ENCODE data around the gene ME3.
A peak's percentile ranks its signal among the peaks of the same experiment; 100 is the strongest.
"Not testable (repeated sequence)": the region's sequence is repeated elsewhere in the genome, so short reads cannot be mapped to it uniquely, and the experiment has no call there.

ME3 gene

DNA sequence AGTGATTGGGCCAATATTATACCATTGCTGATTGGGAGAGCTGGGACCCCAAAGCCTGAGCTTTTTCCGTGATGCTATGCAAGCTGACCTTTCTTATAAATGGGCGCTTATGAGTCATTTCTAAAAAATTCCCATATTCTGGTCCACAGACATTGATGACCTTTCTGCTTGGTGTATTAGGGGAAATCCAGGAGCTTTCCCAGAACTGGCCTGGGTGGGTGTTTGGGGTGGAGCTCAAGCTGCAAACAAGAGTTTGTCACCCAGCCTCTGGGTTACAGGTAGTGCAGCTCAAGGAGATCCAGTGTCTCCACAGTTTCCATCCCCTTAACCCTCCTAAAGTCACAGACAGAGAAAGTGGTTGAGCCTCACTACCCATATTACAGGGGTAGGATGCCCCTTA lies 230.0 kb downstream of the ME3 start:
- DNase-seq (ENCODE audit: low read depth in 2 of 3, low spot score in 2 of 3): peak in 1 of 3 experiments; percentile 45

DNA sequence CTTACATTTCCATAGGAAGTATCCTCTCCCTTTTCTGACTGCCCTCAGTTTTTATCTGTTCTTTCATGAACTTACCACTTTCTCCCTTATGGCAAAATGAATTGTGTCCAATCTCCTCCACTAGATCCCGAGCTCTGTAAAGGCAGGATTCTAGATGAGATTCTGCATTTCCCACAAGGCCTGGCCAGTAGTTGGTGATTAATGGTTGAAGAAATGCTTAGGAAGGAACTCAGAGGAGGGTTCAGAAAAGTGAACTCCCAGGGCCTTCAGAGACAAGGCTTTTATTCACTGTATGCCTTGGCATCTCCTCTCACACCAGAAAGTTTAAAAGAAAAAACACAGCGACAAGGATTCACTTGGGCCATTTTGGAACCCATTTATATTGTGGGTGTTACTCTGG lies 231.6 kb downstream of the ME3 start:
- DNase-seq (ENCODE audit: low read depth in 2 of 3, low spot score in 2 of 3): no peak

DNA sequence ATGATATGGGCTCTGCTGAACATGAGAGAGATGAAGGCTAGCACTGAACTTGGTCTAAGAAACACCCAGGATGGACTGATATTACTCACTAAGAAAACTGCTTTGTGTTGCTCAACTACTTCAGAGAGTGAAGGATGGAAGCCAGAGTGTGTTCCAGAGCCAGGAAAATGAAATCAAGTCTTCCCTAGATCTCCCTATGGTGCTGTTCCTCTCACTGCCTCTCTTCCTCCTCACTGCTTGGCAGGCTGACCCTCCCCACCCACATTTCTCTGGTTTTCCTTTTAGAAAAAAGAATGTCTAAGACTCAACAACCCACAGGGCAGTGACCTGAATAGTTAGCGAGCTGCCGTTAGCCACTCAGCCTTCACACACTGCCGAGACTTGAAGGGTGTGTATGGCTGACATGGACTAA lies 232.1 kb downstream of the ME3 start:
- DNase-seq (ENCODE audit: low read depth in 2 of 3, low spot score in 2 of 3): no peak

DNA sequence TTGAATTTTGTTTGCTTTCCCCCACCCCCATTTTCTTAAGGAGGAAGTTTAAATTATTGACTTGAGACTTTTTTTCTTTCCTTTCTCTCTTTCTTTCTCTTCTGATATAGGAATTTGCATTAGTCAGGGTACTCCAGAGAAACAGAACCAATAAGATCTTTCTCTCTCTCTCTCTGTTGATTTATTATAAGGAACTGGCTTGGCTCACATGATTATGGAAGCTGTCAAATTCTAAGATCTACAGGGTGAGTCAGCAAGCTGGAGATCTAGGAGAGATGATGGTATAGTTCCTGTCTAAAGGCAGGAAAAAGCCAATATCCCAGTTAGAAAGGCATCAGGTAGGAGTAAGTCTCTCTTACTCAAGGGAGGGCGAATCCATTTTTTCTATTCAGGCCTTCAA lies 233.7 kb downstream of the ME3 start:
- DNase-seq (ENCODE audit: low read depth in 2 of 3, low spot score in 2 of 3): no peak

DNA sequence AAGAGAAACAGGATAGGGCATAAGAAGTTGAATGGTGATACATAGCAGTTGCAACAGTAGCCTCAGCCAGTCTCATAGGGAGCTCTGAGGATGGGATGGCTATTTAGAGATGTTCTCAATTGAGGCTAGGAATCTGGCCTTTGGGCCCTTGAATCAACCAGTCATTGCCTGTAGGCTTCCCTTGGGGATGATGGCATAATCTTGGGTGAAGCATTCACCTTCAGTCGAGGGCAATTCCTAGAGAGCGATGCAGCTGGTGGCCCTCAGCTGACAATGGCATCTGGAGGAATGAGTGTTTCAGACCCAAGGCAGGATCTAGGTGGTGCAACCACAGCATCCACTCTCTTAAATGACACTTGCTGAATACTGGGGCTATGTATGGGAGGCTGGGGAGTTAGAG lies 236.7 kb downstream of the ME3 start:
- DNase-seq (ENCODE audit: low read depth in 2 of 3, low spot score in 2 of 3): no peak

DNA sequence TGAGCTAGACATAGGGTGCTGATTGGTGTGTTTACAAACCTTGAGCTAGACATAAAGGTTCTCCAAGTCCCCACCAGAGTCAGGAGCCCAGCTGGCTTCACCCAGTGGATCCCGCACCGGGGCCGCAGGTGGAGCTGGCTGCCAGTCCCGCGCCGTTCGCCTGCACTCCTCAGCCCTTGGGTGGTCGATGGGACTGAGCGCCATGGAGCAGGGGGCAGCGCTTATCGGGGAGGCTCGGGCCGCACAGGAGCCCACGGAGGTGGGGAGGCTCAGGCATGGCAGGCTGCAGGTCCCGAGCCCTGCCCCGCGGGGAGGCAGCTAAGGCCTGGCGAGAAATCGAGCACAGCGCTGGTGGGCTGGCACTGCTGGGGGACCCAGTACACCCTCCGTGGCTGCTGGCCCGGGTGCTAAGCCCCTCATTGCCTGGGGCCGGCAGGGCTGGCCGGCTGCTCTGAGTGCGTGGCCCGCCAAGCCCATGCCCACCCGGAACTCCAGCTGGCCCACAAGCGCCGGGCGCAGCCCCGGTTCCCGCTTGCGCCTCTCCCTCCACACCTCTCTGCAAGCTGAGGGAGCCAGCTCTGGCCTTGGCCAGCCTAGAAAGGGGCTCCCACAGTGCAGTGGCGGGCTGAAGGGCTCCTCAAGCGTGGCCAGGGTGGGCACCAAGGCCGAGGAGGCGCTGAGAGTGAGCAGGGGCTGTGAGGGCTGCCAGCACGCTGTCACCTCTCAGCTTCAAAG lies 238.9 kb downstream of the ME3 start:
- not testable (repeated sequence) for DNase-seq (ENCODE audit: low read depth in 2 of 3, low spot score in 2 of 3)

DNA sequence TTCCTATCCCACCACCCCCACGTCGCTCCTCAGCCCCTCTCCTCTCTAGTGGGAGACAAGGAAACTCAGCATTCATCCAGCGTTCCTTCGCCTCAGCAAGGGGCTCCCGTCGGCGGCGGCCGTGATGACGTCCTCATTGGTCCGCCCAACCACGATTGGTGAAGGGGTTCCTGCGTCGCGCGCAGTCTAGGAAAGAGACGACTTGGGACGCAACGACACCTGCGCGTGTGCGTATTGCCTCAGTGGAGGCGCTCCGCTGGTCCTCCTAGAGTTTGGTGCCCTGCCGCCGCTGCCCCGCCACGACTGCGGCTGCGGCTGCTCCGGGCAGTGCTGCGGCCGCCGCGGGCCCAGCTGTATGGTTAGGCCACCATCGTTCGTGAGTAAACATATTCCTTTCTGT lies 241.2 kb downstream of the ME3 start:
- no peak for DNase-seq (ENCODE audit: low read depth in 2 of 3, low spot score in 2 of 3)

DNA sequence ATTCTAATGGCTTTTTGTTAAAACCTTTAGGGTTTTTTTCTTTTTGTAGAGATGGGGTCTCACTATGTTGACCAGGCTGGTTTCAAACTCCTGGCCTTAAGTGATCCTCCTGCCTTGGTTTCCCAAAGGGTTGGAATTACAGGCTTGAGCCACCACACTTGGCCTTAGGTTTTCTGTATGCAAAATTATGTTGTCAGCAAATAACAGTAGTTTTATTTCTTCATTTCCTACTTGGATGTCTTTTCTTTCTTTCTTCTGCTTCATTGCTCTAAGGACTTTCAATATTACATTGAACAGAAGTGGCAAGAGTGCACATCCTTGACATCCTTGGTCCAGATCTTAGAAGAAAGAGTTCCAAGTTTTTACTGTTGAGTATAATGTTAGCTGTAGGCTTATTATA lies 245.0 kb downstream of the ME3 start:
- no peak for DNase-seq (ENCODE audit: low read depth in 2 of 3, low spot score in 2 of 3)

DNA sequence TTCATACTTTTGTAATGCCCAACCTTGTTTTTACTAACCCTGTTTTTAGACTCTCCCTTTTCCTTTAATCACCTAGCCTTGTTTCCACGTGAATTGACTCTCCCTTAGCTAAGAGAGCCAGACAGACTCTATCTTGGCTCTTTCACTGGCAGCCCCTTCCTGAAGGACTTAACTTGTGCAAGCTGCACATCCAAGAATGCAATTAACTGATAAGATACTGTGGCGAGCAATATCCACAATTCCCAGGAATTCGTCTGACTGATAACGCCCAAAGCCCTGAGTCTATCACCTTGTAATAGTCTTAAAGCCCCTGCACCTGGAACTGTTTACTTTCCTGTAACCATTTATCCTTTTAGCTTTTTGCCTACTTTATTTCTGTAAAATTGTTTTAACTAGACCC lies 248.9 kb downstream of the ME3 start:
- DNase-seq (ENCODE audit: low read depth in 2 of 3, low spot score in 2 of 3): not testable (repeated sequence)

DNA sequence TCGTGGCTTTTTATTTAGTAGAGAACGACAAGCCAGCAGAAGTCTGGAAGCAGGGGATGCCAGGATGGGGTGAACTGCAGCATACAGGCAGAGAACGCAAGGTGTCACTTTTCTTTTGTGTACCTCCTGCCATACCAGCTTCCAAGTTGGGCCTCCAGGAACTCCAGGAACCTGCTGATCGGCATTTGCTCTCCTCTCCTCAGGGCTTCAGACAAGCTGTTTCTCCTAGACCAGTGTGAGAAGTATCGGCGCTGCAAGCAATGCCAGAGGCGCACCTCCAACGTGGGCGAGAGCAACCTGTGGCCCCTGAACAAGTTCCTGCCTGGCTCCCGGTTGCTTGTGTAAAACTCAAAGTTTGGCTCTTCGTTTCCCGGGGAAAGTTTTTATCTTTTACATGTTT lies 250.0 kb downstream of the ME3 start:
- DNase-seq (ENCODE audit: low read depth in 2 of 3, low spot score in 2 of 3): no peak

DNA sequence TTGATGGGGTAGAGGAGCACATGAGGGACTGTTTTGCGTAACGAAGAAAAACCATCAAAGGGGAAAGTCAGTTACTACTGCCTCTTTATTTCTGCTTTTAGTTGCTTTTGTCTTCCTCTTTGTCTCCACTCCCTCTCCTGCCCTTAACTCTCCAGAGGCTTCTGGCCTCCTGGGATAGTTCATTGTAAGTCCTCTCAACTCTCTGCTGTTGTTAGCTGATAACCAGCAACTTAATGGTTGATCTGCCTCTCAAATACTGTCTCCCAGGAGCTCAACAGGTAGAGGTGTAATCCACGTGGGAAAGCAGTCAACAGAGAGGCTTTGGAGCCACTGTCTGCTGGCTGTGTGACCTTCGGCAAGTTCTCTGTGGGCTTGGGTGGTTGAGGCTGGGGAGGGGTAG lies 250.5 kb downstream of the ME3 start:
- DNase-seq (ENCODE audit: low read depth in 2 of 3, low spot score in 2 of 3): no peak

DNA sequence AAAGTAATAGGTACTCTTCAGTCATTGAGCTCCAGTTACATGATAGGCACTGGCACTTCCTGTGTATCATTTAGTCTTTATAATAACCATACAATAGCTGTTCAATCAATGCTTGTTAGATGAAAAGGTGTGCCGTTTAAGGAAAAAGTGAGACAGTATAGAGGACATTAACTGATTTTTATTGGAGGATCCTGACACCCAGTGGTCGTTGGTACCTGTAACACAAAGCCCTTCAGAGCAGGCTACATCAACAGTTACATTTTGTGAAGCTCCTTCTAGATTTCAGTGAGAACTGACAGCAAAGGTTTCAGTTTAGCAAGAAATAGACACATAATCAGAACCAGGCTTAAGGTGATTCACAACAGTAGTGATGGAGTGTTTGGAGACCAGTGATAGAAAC lies 253.5 kb downstream of the ME3 start:
- no peak for DNase-seq (ENCODE audit: low read depth in 2 of 3, low spot score in 2 of 3)

DNA sequence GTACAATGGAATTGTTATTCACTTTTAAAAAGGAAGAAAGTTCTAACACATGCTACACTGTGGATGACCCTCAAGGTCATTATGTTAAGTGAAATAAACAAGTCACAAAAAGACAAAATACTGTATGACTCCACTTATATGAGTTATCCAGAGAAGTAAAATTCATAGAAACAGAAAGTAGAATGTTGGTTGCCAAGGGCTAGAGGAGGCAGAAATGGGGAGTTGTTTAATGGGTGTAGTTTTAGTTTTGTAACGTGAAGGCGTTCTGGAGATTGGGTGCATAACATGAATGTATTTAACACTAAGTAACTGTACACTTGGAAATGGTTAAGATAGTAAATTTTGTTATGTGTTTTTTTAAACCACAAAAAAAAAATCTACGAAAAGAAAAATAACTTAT lies 253.9 kb downstream of the ME3 start:
- DNase-seq (ENCODE audit: low read depth in 2 of 3, low spot score in 2 of 3): no peak

DNA sequence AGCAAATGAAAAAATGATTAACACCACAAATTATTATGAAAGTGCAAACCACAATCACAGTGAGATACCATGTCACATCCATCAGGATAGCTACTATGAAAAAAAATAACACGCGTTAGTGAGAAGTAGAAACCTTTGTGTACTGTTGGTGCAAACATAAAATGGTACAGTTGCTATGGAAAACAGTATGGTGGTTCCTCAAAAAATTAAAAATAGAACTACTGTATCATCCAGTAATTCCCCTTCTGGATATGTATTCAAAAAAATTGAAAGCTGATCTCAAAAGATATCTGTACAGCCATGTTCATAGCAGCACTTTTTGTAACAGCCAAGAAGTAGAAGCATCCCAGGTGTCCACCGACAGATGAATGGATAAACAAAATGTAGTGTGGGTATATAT lies 254.3 kb downstream of the ME3 start:
- no peak for DNase-seq (ENCODE audit: low read depth in 2 of 3, low spot score in 2 of 3)

DNA sequence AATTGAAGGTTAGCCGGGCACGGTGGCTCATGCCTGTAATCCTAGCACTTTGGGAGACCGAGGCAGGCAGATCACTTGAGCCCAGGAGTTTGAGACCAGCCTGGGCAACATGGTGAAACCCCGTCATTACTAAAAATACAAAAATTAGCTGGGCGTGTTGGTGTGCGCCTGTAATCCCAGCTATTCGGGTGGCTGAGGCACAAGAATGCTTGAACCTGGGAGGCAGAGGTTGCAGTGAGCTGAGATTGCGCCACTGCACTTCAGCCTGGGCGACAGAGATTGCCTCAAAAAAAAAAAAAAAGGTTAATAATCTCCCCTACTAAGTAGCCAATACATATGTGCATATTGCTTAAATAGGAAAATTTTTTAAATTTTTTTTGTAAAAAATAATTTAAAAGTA lies 255.5 kb downstream of the ME3 start:
- DNase-seq (ENCODE audit: low read depth in 2 of 3, low spot score in 2 of 3): not testable (repeated sequence)

DNA sequence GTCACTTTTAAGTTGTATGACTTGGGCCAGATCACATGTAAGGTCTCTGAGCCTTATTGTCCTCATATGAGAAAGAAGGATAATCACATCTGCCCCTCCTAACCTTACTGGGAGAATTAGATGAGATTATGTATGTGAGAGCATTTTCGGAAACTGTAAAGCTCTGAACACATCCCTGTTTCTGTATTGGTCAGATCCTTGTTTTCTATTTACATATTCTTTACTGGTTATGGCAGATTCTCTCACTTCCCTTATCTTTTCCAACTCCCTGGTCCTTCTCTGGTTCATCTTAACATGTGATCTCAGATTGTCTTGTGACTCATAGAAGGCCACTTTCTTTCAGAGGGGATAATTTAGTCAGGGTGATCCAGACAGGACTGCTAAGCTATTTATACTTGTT lies 255.9 kb downstream of the ME3 start:
- DNase-seq (ENCODE audit: low read depth in 2 of 3, low spot score in 2 of 3): no peak

DNA sequence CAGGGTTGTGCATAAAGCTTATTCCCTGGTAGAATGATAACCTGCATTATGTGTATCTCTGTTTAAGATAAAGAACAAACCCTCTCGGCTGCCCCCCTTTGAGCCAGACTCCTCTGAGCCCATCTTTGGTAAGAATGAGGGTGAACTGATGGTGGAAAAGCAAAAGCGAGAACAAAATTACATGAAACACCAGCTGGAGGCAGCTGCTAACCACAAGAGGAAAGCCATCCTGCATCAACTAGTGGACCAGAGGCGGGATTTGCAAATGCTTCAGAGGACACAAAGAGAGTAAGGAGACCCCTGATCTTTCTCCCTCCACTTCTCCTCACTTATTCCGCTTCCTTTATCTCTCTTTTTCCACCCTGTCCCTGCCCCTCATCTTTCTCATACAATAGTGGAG lies 257.4 kb downstream of the ME3 start:
- DNase-seq (ENCODE audit: low read depth in 2 of 3, low spot score in 2 of 3): no peak

DNA sequence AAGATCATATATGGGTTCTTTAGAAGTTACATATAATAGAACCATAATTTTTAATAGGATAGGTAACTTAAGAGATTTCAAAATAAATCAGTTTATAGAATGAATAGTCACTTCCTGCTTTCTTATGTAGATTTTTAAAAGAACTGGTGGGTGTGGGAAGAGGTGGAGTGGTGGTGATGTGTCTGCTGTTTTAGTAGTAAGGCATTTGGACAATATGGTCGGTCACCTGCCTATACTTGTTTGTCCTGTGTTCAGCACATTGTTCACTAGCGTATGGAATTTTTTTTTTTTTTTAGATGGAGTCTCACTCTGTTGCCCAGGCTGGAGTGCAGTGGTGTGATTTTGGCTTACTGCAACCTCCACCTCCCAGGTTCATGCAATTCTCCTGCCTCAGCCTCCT lies 258.4 kb downstream of the ME3 start:
- DNase-seq (ENCODE audit: low read depth in 2 of 3, low spot score in 2 of 3): no peak

DNA sequence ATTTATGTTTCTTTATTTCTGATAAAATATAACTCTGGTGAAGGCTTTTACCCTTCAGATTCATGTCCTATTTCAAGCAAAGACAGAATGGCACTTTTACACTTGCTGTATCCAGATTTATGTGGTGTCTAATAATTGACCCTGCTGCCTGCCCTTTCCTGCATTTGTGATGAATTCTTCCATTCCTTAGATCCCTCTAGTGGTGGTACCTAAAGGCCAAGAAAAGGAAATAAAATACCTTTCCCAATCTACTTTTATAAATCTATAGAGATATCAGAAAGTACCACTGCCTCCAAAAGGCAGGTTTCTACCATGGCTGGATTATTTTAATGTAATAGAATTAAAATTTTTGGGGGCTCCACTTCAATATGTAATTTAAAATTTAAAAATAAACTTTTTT lies 263.6 kb downstream of the ME3 start:
- no peak for DNase-seq (ENCODE audit: low read depth in 2 of 3, low spot score in 2 of 3)

DNA sequence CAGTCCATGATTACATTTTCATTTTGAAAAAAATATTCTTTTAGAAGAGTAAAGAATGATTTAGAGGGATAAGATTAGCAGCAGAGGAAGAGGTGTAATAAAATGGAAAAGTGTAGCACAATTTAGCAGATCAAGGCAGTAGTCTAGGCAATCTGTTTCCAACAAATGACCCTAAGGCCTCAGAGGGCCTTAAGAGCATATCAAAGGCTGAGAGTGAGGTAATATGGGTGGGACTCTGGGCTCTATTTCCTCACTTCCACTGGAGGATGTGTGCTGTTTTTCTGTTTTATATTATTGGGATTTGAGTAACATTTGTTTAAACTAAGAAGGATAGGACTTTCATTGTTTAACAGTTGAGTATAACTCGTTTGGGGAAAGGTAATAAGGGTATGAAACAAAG lies 269.0 kb downstream of the ME3 start:
- no peak for DNase-seq (ENCODE audit: low read depth in 2 of 3, low spot score in 2 of 3)

DNA sequence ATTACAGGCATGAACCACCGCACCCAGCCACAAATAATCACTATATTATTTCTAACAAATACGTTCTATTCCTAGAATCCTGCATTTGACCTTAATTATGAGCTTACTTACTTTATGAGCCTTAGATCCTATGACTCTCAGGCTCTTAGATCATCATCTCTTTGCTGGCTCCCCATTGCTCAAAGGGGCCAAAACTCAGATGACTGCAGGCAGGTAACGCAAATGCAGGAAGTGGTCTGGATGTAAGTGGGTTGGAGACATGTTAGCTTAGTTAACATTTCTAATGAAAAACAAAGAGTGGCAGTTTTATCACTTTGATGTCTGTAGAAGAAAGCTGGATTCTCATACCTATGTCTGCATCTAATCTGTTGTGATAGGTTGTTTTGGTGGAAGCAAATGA lies 274.3 kb downstream of the ME3 start:
- no peak for DNase-seq (ENCODE audit: low read depth in 2 of 3, low spot score in 2 of 3)

DNA sequence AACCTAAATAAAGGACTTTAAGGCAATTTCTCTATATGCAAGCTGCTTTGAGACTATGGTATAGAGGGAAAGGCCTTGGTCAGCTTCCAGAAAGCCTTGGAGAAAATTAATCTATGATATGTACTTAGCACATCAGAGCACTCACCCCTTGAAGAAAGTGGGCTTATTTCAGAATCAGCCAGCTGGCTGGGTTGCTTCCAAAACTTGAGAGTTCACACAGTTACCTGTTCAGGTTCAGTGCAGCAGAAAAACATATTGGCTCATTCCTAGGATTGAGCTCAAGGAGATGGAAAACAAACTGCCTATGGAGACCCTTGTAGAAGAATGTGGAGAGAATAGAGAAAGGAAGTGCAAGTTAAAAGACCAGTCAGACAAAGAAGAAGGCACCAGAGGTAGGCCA lies 275.1 kb downstream of the ME3 start:
- no peak for DNase-seq (ENCODE audit: low read depth in 2 of 3, low spot score in 2 of 3)

DNA sequence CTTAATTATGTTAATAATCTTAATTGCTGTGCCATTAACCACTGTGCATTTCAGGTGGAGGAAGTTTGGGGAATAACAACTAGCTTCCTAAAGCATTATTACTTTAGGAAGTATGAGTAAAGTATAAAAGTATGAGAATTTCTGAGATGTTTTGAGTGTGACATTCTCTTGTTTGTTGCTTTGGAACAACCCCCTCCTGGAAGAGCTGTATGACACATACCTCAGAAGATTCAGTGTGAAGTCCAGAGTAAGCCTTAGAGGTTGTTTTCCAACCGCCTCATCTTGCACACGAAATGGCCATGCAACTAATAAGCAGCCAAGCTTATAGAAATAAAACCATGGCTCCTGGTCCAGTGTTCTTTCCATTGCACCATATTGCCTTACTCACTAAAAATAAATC lies 276.0 kb downstream of the ME3 start:
- DNase-seq (ENCODE audit: low read depth in 2 of 3, low spot score in 2 of 3): no peak

Measured in activated CD8-positive, alpha-beta memory T cell treated with anti-CD3 and anti-CD28 coated beads for 48 hours (primary cell).